HG02981 (cell line): ENCODE results near the gene CCDC9B.

ENCODE experiments used
- ATAC-seq: cut with Tn5 transposase; IDR thresholded peaks from one replicate; pipeline ENCODE4 v1.9.1; 2021; ENCODE audit warnings: mild to moderate bottlenecking, moderate library complexity; ENCODE audit not compliant: unreplicated experiment

Gene CCDC9B

GRCh38 chr15:40331026-40331425, 9.7 kb downstream of the CCDC9B start:
- no peak for ATAC-seq

GRCh38 chr15:40330368-40330836, 10.3 kb downstream of the CCDC9B start:
- ATAC-seq: no peak

- ATAC-seq: no peak
These were observed 10.9 kb downstream of the CCDC9B start for GRCh38 chr15:40329804-40330203.

DNA sequence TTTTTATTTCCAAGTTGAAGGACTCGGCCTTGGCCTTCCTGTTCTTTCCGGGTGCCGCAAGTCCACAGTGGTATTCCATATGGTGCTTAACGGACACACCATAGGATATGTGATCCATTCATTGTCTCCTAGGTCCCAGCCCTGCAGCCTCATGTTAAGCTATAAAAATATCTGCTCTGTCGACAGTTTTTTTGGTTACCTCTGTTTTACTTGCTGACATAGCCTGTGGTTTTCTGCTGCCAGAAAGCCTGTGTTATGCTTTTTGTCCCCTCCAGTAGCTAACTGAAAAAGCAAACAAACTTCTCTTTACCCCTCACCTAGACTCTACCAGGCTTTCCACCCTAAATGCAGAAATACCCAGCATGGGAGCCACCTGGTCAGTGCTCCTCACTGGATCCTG, 12.0 kb downstream of the CCDC9B start:
- no peak for ATAC-seq

- ATAC-seq: no peak
These were observed 12.6 kb downstream of the CCDC9B start for GRCh38 chr15:40328176-40328575.

DNA sequence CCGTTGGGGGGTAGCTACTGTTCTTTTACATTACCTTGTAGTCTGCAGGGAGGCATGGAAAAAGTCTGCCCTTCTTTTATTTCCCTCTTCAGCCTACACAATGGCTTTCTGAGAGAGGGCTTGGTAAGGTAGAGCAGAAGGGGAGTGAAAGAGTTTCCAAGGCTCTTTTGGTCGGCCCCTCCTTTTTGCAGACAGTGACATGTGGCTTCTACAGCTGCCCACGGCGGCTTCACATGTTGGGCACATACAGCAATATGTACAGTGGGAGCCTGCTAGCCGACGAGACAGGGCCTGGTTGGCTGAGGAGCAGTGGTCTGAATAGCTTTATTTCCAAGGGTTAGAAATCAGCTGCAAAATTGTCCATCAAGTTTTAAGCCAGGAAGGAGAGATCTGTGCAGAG, 13.3 kb downstream of the CCDC9B start:
- ATAC-seq: no peak

- ATAC-seq: no peak
These were observed 15.0 kb downstream of the CCDC9B start for GRCh38 chr15:40325700-40326099.

- no peak for ATAC-seq
These were observed 15.6 kb downstream of the CCDC9B start for GRCh38 chr15:40325188-40325587.

GRCh38 chr15:40323953-40324937, 16.5 kb downstream of the CCDC9B start:
- ATAC-seq: peak; percentile 2

- peak; percentile 89 for ATAC-seq
These were observed 17.3 kb downstream of the CCDC9B start, which contains the start of gene INAFM2 for GRCh38 chr15:40323239-40323952. Gene INAFM2, plus strand, starts transcription at chr15:40323692. Its CDS starts 364 bp downstream, at chr15:40324056.

GRCh38 chr15:40322531-40323238, 18.1 kb downstream of the CCDC9B start:
- no peak for ATAC-seq

DNA sequence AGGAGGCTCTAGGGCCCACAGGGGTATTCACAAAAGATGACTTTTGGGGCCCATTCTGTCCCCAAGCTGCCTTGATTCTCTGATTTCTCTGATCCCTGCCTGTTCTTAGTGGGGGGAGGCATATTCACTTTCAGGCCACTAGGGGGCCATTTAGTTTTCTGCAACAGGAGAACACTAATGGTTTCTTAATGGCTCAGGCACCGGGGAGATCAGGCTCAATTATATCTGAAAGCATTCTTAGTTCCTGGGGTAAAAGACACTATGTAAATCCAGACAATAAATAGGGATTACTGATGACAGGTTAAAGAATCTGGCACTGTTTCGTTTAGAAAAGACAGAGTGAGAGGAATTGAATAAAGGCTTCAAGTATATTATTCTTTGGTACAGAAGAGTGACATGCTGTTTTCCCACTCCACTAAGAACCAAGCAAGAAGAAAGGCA, 19.8 kb downstream of the CCDC9B start:
- ATAC-seq: no peak

- no peak for ATAC-seq
These were observed 20.3 kb downstream of the CCDC9B start for GRCh38 chr15:40320409-40320808.

- no peak for ATAC-seq
These were observed 23.2 kb downstream of the CCDC9B start for GRCh38 chr15:40317580-40317979.

DNA sequence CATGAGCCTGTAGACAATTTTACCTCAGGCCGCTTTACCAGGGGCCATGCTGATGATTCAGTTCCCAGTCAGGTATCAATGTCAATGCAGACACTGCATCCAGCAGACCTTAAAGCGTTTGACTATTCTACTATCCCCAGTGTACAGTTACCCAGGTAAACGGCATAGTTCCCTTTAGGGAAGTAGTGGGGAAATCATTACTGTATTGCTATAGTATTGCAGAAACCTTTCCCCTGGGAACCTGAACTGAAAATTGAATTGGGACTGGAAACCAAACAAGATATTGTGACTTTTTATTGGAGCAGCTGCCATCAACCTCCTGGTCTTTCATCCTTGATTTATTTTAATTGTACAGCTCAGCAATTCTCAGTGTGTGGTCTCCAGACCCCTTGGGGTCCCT, 23.8 kb downstream of the CCDC9B start:
- ATAC-seq: no peak

DNA sequence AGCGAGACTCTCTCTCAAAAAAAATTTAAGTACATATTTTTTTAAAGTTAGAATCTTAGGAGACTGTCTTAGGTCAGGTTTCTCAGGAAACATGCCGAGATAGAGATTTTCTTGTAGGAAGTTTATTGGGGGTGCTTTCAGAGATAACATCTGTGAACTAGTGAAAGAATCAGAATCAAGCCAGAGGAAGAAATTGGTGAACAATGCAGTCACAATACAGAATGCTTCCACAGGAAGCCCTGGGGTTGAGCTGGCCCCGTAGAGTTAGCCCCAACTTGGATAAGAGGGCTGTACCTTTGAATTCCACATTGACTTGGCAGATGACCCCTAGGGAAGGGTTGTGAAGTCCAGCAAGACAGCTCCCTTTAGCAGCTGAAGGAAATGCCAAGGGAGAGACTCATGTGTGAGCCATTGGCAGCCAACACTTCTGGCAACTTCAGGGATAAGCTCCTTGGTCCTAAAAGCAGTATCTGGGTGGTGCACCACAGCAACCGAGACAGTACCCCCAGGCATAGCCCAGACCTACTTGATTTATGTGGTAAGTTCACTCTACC, 25.9 kb downstream of the CCDC9B start:
- ATAC-seq: no peak

DNA sequence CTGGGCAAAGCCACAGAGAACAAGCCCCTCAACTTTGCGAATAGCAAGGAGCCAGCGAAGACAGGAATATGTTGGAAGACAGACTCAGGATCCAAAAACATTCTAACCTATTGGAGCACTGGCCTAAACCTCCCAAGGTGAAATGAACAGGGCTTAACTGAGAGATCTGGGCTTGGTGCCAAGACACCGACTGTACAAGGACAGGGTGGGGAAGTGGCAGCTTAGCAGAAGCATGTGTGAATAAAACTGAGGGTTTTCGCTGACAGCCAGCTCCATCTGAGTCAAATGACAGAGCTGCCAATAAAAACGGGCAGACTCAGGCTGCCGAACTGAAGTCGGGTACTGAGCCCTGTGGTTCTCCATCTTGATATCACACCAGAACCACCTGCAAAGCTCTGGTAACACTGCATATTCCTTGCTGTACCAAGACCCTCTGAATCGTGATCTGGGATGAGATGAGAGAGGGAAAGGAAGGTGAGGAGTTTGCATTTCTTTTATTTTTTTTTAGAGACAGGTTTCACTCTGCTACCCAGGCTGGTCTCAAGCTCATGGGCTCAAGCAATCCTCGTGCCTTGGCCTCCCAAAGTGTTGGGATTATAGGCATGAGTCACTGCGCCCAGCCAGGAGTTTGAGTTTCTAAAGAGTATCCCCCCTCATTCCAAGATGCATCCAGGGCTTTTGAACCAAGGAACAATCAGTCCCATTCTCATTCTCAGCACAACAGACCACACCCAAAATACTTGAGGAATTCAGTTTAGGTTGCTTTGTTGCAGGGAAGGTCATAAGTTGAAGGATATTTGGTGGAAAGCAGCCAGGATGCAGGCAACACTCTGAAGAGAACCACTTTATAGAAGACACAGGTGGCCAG, 27.0 kb downstream of the CCDC9B start:
- ATAC-seq: no peak

DNA sequence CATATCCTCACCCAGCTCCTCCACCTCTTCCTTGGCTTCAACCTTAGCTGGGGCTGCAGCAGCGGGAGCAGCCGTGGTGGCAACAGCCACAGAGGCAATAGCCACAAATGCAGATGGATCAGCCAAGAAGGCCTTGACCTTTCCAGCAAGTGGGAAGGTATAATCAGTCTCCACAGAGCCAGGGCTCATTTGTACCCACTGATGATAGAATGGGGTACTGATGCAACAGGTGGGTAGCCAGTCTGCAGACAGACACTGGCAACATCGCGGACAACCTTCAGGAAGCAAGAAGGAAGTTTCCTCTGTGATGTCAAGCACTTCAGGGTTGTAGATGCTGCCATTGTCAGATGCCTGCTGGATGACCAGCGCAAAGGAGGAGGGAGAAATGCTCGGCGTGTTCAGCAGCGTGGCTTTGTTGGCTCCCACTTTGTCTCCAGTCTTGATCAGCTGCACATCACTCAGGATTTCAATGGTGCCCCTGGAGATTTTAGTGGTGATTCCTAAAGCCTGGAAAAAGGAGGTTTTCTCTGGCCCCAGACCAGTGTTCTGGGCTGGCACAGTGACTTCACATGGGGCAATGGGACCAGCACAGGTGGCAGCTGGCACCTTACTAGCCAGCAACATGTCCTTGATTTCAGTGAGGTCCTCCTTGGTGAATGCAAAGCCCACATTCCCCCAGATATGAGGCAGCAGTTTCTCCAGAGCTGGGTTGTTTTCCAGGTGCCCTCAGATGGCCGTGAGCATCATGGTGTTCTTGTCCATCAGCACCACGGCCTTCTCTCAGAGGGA, 28.2 kb downstream of the CCDC9B start:
- ATAC-seq: no peak

- no peak for ATAC-seq
These were observed 29.7 kb downstream of the CCDC9B start for GRCh38 chr15:40310993-40311392.
